ENCODE measurements around the gene ALAS1.

DNA sequence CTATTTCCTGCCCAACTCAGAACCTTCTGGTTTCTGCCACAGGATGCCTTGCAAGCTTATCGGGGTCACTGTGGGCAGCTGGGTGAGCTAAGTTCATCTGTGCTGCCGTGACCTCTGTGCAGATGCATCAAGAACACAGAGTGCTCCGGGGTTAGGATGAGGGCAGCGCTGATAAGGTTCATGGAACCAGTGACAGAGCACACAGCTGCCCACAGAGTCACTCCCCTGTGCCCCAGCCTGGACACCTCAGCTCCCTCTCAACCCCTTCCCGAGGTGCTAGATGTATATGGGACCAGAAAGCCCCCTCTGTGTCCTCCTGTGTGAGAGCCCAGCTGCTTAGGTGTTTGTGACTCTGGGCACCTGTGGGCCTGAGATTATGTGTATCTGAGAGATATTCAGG lies 15.8 kb upstream of the ALAS1 start:
- TF ChIP-seq EZH2 (IDR thresholded peaks at IDR 0.05; ENCODE audit: insufficient read depth, poor library complexity, severe bottlenecking) (no peak), EZH2phosphoT487 (IDR thresholded peaks at IDR 0.05; ENCODE audit: insufficient read depth, low read depth) (no peak)
